Stomach (tissue), 9 donors: ENCODE measurements around the gene TBPL2. TPM values are rescaled to one million over a fixed set of nuclear protein-coding genes. Genes with fewer than 3 reads are reported as not detected.
"Not testable (repeated sequence)": the region's sequence is repeated elsewhere in the genome, so short reads cannot be mapped to it uniquely, and the experiment has no call there.

ENCODE experiments used
- DNase-seq, 2 donors: peaks; one replicate each; pipeline versions ENCODE4 v3.0.0 to v3.0.0-alpha.2; 2013 to 2019
- H3K27ac ChIP-seq, 5 donors: fragments of 200-600 bp in 4 of 5; sonication (generic) in 4 of 5; one replicate each; pipeline ENCODE4 v1.5.1; 2013 to 2019; ENCODE audit warnings: mild to moderate bottlenecking in 1 of 5, moderate library complexity in 1 of 5
- H3K27me3 ChIP-seq, 3 donors: fragments of 200-600 bp; sonication (generic); one replicate each; pipeline ENCODE4 v1.5.1; 2017 to 2019; ENCODE audit warnings: mixed run types in 1 of 3
- H3K36me3 ChIP-seq, 4 donors: fragments of 200-600 bp; sonication (generic); 1 replicate in 3 of 4; 2 replicates in 1 of 4; pipeline ENCODE4 v1.5.1; 2016 to 2019
- H3K4me1 ChIP-seq, 4 donors: fragments of 200-600 bp; sonication (generic); one replicate each; pipeline ENCODE4 v1.5.1; 2016 to 2019
- H3K4me3 ChIP-seq, 4 donors: fragments of 200-600 bp; sonication (generic) in 3 of 4; one replicate each; pipeline ENCODE4 v1.5.1; 2016 to 2019; ENCODE audit warnings: mild to moderate bottlenecking in 1 of 4
- H3K9me3 ChIP-seq, 4 donors: fragments of 200-600 bp; sonication (generic); one replicate each; pipeline ENCODE4 v1.5.1; 2016 to 2019
- EP300 ChIP-seq: sonication (generic); formaldehyde crosslinking; IDR thresholded peaks from one replicate; pipeline ENCODE4 v1.6.1; 2017; ENCODE audit warnings: antibody characterized with exemption
- POLR2A ChIP-seq, 4 donors: fragments of 450-650 bp; IDR thresholded peaks; one replicate each; pipeline ENCODE4 v1.6.1; 2016; ENCODE audit warnings: antibody characterized with exemption in 4 of 4, control low read depth in 2 of 4, mild to moderate bottlenecking in 1 of 4, moderate library complexity in 1 of 4
- POLR2AphosphoS5 ChIP-seq, 3 donors: sonication (generic); formaldehyde crosslinking; IDR thresholded peaks; one replicate each; pipeline ENCODE4 v1.6.1; 2016; ENCODE audit warnings: antibody characterized with exemption in 3 of 3
- WGBS, 5 donors: extraction: QIAGEN DNeasy Blood & Tissue Kit in 3 of 5; methylation state at CpG; one replicate each; pipeline versions ENCODE4 v1.1.5 to v1.1.7; 2013 to 2018; 5-methylcytosine and 5-hydroxymethylcytosine counted together
- intact Hi-C: fragments of 100-400 bp; cut with DNase I; formaldehyde crosslinking; loops from one replicate; pipeline ENCODE4 v1.15.1; 2023; ENCODE audit warnings: low total_unique reads
- polyA plus RNA-seq, 3 donors: library from polyadenylated mRNA; stranded (reverse); fragments of 200-250 nt; gene quantifications; one replicate each; pipeline ENCODE4 v1.2.3, GENCODE V29; 2013
- total RNA-seq, 5 donors: library from RNA; depleted of rRNA; stranded (reverse); fragments of >200 nt; gene quantifications; one replicate each; pipeline versions ENCODE4 v1.1.0 to v1.2.3, GENCODE V29; 2014 to 2016
- TF ChIP-seq, protein P1 (sequence below), 7 experiments: fragments of 450-650 bp in 4 of 7; fragments of 200-600 bp in 3 of 7; sonication (generic) in 3 of 7; IDR thresholded peaks; one replicate each; pipeline ENCODE4 v1.5.1; 2016 to 2019; ENCODE audit warnings: antibody characterized with exemption in 7 of 7, control low read depth in 2 of 7, mild to moderate bottlenecking in 1 of 7
- donor health status: healthy with polysubstance abuse.
- donor health status: Bipolar disorder and iron deficiency.
- donor health status: healthy.

Gene TBPL2
- total and polyA plus RNA-seq, 8 donors: not detected

DNA sequence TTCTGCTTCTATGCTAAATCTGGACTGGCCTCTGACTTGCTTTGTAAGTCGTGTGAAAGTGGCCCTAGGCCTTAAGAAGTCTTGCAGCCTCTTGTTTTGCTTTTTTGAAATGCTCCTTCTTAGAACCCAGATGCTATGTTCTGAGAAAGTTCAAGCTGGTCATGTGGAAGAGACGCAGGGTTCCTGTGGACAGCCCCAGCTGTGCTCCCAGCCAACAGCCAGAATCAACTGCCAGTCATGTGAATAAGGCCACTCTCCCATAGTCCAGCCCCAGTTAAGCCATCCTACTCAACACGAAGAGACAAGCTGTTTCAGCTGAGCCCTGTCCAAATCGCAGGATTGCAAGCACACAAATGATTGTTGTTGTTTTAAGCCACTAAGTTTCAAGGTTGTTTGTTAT, 37.3 kb upstream of the TBPL2 start:
- TF ChIP-seq, protein P1, sequence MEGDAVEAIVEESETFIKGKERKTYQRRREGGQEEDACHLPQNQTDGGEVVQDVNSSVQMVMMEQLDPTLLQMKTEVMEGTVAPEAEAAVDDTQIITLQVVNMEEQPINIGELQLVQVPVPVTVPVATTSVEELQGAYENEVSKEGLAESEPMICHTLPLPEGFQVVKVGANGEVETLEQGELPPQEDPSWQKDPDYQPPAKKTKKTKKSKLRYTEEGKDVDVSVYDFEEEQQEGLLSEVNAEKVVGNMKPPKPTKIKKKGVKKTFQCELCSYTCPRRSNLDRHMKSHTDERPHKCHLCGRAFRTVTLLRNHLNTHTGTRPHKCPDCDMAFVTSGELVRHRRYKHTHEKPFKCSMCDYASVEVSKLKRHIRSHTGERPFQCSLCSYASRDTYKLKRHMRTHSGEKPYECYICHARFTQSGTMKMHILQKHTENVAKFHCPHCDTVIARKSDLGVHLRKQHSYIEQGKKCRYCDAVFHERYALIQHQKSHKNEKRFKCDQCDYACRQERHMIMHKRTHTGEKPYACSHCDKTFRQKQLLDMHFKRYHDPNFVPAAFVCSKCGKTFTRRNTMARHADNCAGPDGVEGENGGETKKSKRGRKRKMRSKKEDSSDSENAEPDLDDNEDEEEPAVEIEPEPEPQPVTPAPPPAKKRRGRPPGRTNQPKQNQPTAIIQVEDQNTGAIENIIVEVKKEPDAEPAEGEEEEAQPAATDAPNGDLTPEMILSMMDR (IDR thresholded peaks at IDR 0.05): no peak
- TF ChIP-seq EP300: no peak
- Histone ChIP-seq H3K4me1 (no peaks in the 10 kb centered on the region), H3K9me3 (no peaks in the 10 kb centered on the region), H3K27me3 (no peaks in the 10 kb centered on the region), H3K27ac (no peak overlapping the region), H3K36me3 (no peaks in the 10 kb centered on the region), H3K4me3 (no peak overlapping the region)
- intact Hi-C loops: no loop called here
- 64 to 78% (median 74%) methylated on average over 4 of the region's 4 CpGs for WGBS, 5 donors
- DNase-seq: no peak

DNA sequence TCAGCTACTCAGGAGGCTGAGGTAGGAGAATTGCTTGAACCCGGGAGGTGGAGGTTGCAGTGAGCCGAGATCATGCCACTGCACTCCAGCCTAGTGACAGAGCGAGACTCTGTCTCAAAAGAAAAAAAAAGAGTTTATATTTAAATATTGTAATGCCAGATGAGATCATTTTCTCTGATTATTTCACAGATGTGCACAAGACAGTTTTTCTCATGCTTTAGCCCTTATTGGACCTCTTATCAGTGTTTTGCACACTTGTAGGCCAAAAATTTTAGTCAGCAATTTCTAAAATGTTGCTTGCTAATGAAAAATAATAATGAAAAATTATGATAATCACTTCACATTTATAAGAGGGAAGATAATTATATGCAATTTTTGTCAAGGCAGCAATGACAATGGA, 36.0 kb upstream of the TBPL2 start:
- WGBS, 5 donors: 95 to 98% (median 95%) methylated on average over 3 of the region's 3 CpGs

DNA sequence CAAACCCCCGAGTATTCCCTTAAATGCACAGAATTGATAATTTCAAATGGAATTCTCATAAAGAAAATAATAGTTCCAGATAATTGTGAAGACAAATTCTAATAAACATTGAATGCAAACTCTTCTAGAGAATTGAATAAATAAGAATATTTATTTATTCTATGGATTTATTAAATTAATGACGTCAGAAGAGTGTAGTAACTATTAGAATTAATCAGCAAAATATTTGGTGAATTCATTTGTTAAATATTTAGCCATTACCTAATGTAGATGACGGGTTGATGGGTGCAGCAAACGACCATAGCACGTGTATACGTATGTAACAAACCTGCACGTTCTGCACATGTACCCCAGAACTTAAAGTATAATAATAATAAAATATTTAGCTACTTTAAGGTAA, 33.4 kb upstream of the TBPL2 start:
- Histone ChIP-seq H3K9me3 (no peaks in the 10 kb centered on the region), H3K27me3 (no peaks in the 10 kb centered on the region), H3K27ac (no peak overlapping the region), H3K4me3 (no peak overlapping the region), H3K36me3 (no peaks in the 10 kb centered on the region), H3K4me1 (no peaks in the 10 kb centered on the region)
- DNase-seq: no peak
- WGBS, 5 donors: 70 to 81% (median 73%) methylated on average over 7 of the region's 7 CpGs
- intact Hi-C loops: no loop called here
- no peak for TF ChIP-seq EP300
- TF ChIP-seq, protein P1 (IDR thresholded peaks at IDR 0.05): no peak
- no peak for TF ChIP-seq POLR2A (IDR thresholded peaks at IDR 0.05)
- TF ChIP-seq POLR2AphosphoS5 (IDR thresholded peaks at IDR 0.05): no peak

More for the DNA sequence above, 36.0 kb upstream of the TBPL2 start:
- H3K36me3 ChIP-seq, H3K27me3 ChIP-seq, H3K4me3 ChIP-seq, DNase-seq, H3K4me1 ChIP-seq, H3K27ac ChIP-seq, intact Hi-C loops, H3K9me3 ChIP-seq: not testable (repeated sequence)

DNA sequence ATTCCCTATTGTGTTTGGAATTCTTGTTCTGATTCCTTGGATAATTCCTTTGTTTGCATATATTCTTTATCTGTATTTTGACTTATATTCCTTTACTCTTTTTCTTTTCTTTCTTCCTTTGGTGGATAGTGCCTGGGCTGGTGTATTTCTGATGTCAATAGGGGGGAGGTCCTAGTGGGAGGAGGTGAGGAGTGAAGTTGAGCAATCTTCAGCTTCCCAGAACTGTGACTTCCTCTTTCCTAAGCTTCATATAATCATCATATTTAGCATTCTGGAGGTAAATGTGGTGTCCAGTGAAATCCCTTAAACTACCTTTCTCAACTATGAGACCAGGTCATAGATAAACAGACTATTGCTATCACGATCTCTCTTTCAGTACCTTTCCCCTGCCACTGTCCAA, 29.6 kb upstream of the TBPL2 start:
- peaks cover 0 to 6% (median 0%) of the 10 kb centered on the region in 3 donors for H3K27me3 ChIP-seq
- intact Hi-C loops: no loop called here
- no peak overlapping the region for H3K27ac ChIP-seq
- H3K4me1 ChIP-seq: no peaks in the 10 kb centered on the region
- H3K36me3 ChIP-seq: no peaks in the 10 kb centered on the region
- TF ChIP-seq, protein P1 (IDR thresholded peaks at IDR 0.05): no peak
- no peak for TF ChIP-seq POLR2AphosphoS5 (IDR thresholded peaks at IDR 0.05)
- no peak for TF ChIP-seq POLR2A (IDR thresholded peaks at IDR 0.05)
- TF ChIP-seq EP300: no peak
- no peak for DNase-seq
- 81 to 96% (median 90%) methylated on average over 1 of the region's 1 CpG for WGBS, 5 donors
- H3K9me3 ChIP-seq: peaks cover 0 to 8% (median 8%) of the 10 kb centered on the region in 4 donors
- no peak overlapping the region for H3K4me3 ChIP-seq

DNA sequence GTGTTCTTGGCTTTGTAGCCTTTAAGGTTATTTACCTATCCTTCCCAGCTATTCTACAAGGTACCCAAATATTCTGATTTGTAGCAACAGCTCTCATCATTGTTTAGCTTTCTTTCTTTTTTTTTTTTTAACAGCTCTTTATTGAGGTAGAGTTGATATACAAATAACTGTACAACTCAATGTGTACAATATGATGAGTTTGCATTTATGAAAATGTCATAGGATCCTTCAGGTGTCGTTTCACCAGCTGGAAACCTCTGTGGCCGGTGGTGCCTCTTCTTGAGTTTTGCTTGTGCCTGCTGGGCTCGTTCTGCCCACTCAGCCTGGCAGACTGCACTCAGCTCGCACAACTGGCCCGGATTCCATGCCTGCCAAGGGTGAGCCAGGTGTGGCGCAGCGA, 26.9 kb upstream of the TBPL2 start:
- WGBS, 5 donors: 78 to 92% (median 85%) methylated on average over 7 of the region's 7 CpGs
- Histone ChIP-seq H3K27ac (no peak overlapping the region), H3K27me3 (peaks cover 0 to 6% (median 0%) of the 10 kb centered on the region in 3 donors), H3K9me3 (peaks cover 0 to 8% (median 8%) of the 10 kb centered on the region in 4 donors), H3K4me3 (no peak overlapping the region), H3K36me3 (no peaks in the 10 kb centered on the region), H3K4me1 (peaks cover 0 to 5% (median 0%) of the 10 kb centered on the region in 4 donors)
- TF ChIP-seq POLR2AphosphoS5 (IDR thresholded peaks at IDR 0.05) (no peak), EP300 (no peak), POLR2A (IDR thresholded peaks at IDR 0.05) (no peak)
- TF ChIP-seq, protein P1 (IDR thresholded peaks at IDR 0.05): no peak
- DNase-seq: no peak
- intact Hi-C loops: no loop called here
